HG03469 (cell line): Measurements from ENCODE around the gene PPP4R3B.
A peak's percentile ranks its signal among the peaks of the same experiment; 100 is the strongest.
"Not testable (repeated sequence)": the region's sequence is repeated elsewhere in the genome, so short reads cannot be mapped to it uniquely, and the experiment has no call there.

Experiments
- ATAC-seq: cut with Tn5 transposase; IDR thresholded peaks from one replicate; pipeline ENCODE4 v1.9.1; 2021; ENCODE audit warnings: mild to moderate bottlenecking, moderate library complexity, moderate number of reproducible peaks; ENCODE audit not compliant: unreplicated experiment

Gene PPP4R3B

DNA sequence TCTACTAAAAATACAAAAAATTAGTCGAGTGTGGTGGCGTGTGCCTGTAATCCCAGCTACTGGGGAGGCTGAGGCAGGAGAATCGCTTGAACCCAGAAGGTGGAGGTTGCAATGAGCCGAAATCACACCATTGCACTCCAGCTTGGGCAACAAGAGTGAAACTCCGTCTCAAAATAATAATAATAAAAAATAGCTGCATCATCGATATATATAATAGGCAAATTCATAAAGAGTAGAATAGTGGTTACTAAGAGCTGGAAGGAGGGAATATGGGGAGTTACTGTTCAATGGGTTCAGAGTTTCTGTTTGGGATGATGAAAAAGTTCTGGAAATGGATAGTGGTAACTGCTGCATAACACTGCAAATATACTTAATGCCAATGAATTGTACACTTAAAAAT lies 20.6 kb downstream of the PPP4R3B start:
- not testable (repeated sequence) for ATAC-seq

- no peak for ATAC-seq
Observed at GRCh38 chr2:55595536-55595935, 21.9 kb downstream of the PPP4R3B start.

DNA sequence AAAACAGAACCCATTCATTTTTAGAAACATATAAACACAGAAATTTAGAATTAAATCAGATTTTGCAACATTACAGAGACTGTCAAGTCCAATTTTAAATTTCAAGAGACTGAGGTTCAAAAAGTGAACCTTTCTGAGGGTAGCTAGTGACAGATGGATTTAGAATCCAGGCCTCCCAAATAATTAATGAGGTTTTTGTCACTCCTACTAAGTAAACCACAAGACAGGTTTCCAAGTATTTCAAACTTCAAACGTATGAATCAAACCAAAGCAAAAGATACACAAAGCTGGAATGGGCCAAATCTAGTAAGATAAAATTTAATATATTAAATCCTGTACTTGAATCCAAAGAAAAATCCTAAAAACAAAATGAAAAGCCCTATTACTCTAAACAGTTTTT lies 25.3 kb downstream of the PPP4R3B start:
- no peak for ATAC-seq

- ATAC-seq, result peak; percentile 72
Observed at GRCh38 chr2:55590810-55591440, 26.5 kb downstream of the PPP4R3B start.

GRCh38 chr2:55585451-55586080 lies 31.9 kb downstream of the PPP4R3B start:
- ATAC-seq, result no peak

GRCh38 chr2:55581874-55582547 lies 35.4 kb downstream of the PPP4R3B start:
- ATAC-seq, result no peak

GRCh38 chr2:55581435-55581834 lies 36.0 kb downstream of the PPP4R3B start:
- ATAC-seq, result no peak

DNA sequence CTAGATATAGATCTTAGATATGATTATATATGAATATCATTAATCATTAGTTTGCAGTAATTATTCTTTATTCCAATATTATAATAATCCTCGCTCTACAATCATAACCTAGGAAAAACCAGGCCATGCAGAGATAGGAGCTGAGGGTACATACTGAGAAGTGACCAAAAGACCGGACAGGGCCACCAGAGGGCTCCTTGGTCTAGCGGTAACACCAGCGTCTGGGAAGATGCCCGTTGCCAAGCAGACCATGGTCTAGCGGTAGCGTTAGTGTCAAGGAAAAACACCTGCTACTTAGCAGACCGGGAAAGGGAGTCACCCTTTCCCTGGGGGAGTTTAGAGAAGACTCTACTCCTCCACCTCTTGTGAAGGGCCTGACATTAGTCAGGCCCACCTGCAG lies 48.4 kb downstream of the PPP4R3B start:
- not testable (repeated sequence) for ATAC-seq

GRCh38 chr2:55567298-55567697 lies 50.1 kb downstream of the PPP4R3B start:
- no peak for ATAC-seq

- ATAC-seq, result no peak
Observed at GRCh38 chr2:55565613-55566012, 51.8 kb downstream of the PPP4R3B start.

GRCh38 chr2:55560855-55561254 lies 56.6 kb downstream of the PPP4R3B start:
- ATAC-seq, result no peak

DNA sequence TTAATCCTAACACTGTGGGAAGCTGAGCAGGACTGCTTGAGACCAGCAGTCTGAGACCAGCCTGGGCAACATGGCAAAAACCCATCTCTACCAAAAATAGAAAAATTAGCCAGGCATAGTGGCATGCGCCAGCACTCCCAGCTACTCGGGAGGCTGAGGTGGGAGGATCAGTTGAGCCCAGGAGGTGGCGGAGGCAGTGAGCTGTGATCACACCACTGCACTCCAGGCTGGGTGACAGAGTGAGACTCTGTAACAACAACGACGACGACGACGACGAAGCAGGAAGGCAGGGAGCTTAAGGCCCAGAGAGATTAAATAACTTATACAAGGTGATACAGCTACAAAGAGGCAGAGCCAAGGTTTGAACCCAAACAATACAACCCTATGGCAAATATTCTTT lies 60.6 kb downstream of the PPP4R3B start:
- ATAC-seq, result no peak

GRCh38 chr2:55555977-55556376 lies 61.4 kb downstream of the PPP4R3B start:
- ATAC-seq, result no peak

DNA sequence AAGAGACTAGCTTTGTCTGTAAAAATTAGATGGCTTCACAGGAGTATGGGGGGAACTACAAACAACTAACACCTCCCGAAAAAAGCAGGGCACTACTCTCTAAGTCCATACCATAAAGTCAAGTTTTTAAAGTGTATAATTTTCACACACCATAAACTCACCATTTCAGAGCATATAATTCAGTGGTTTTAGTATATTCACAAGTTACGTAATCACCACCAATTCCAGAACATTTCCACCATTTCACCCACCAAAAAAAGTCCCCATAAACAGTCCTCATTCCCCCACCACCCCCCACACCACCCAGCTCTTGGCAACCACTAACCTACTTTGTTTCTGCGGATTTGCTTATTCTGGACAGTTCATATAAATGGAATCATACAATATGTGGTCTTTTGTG lies 64.1 kb downstream of the PPP4R3B start:
- no peak for ATAC-seq

DNA sequence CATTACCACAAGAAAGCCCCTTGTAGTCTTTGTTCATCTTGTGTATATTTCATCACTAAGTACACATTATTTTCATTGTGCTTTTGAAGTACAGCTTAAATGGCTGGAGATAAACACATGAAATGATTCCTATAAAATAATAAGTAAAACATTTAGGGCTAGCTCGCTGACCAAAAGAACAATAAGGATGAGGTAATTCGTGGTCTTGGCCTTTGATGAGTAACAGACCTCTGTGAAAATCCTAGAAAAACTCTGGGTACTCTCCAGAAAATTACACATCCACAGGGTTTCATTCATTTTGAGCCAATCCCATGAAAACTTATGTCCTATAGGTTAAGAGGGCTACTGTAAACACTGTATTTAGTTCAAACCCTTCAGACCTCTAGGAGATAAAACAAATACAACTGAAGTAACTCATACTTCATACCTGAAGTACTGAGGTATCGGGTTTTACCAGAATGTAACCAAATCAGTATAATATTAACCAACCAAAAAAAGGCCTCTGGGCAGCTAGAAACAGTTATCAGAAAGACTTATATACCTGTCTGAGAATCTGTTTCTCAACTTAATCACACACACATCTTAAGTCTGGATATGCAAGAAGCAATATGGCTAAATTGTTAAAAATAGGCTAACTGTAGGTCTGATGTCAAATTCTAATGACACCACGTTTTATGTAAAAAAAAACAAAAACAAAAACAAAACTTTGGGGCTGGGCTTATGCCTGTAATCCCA lies 66.9 kb downstream of the PPP4R3B start:
- no peak for ATAC-seq

DNA sequence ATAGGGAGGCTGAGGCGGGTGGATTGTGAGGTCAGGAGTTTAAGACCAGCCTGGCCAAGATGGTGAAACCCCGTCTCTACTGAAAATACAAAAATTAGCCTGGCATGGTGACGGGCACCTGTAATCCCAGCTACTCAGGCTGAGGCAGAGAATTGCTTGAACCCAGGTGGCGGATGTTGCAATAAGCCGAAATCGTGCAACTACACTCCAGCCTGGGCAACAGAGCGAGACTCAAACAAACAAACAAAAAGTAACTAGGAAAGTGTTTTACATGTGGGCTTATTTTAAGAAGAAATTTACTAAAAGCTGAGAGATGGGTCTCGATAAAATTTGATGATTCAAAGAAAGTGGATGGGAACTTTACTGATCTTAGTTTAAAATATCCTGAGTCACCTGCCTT lies 69.7 kb downstream of the PPP4R3B start:
- not testable (repeated sequence) for ATAC-seq

GRCh38 chr2:55547001-55547400 lies 70.4 kb downstream of the PPP4R3B start:
- no peak for ATAC-seq

GRCh38 chr2:55530539-55531081 lies 86.8 kb downstream of the PPP4R3B start:
- no peak for ATAC-seq

DNA sequence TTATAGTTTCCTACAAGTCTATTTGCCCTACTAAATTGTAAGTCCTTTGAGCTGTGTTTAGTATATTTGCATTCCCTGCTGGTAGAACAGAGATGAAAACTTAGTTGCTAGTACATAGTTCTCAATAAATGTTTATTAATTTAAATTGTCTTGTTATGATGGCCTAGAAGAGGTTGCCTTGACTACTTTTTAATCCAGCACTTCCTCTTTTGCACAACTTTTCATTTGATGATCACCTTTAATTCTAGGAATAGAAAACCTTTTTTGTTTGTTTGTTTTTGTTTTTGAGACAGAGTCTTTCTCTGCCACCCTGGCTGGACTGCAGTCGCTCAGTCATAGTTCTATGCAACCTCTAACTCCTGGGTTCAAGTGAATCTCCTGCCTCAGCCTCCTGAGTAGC lies 91.2 kb downstream of the PPP4R3B start:
- ATAC-seq, result no peak

- ATAC-seq, result no peak
Observed at GRCh38 chr2:55524884-55525437, 92.5 kb downstream of the PPP4R3B start.
